HG02981 (cell line): Measurements from ENCODE around the gene STAB2.
"Not testable (repeated sequence)": the region's sequence is repeated elsewhere in the genome, so short reads cannot be mapped to it uniquely, and the experiment has no call there.

ENCODE experiments used
- ATAC-seq: cut with Tn5 transposase; IDR thresholded peaks from one replicate; pipeline ENCODE4 v1.9.1; 2021; ENCODE audit warnings: mild to moderate bottlenecking, moderate library complexity; ENCODE audit not compliant: unreplicated experiment

STAB2 gene

GRCh38 chr12:103801709-103802585 lies 214.9 kb downstream of the STAB2 start:
- ATAC-seq = no peak

DNA sequence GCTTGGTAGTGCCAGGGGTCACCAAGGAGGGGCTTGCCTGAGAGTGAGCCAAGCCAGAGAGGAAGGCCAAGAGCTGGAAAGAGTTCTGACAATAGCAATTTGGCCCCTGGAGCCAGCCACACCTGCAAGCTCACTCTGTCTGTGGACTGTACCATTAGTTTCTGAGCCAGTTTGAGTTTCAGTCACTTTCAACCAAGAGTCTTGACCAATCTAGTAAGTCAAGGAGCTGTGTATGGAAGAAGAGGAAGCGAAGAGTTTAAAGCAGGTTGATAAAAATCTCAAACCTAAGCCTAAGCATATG lies 215.5 kb downstream of the STAB2 start:
- ATAC-seq = no peak

GRCh38 chr12:103803847-103804246 lies 216.8 kb downstream of the STAB2 start:
- ATAC-seq = no peak

DNA sequence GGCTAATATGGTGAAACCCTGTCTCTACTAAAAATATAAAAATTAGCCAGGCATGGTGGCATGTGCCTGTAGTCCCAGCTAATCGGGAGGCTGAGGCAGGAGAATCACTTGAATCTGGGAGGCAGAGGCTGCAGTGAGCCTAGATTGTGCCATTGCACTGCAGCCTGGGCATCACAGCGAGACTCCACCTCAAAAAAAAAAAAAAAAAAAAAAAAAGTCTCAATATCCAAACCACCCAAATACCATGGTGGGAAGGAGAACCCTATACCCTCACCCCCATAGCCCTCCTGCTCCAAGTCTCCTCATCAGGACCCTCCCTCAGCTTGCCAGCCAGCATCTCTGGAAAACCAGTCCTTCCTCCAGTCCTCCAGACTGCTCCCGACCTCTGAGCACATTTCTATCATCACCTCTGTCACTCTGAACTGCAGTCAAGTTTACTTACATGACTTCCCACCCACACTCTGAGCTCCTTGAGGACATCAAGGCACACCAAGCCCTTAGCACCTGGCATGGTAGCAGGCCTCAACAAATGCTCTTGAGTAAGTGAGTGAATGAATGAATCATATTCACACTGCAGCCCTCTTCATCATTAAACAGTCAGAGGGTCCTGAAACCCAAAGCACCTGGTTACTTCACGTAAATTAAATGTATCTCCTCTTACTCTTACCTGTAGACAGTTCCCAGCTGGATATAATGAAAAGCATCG lies 218.7 kb downstream of the STAB2 start:
- no peak for ATAC-seq

GRCh38 chr12:103806803-103807202 lies 219.7 kb downstream of the STAB2 start:
- no peak for ATAC-seq

GRCh38 chr12:103807561-103808238 lies 220.6 kb downstream of the STAB2 start:
- ATAC-seq = no peak

- no peak for ATAC-seq
These were observed 221.3 kb downstream of the STAB2 start for GRCh38 chr12:103808239-103808880.

GRCh38 chr12:103809154-103809553 lies 222.1 kb downstream of the STAB2 start:
- no peak for ATAC-seq

- ATAC-seq = not testable (repeated sequence)
These were observed 222.6 kb downstream of the STAB2 start for GRCh38 chr12:103809639-103810038.

- no peak for ATAC-seq
These were observed 223.0 kb downstream of the STAB2 start for GRCh38 chr12:103810111-103810510.

DNA sequence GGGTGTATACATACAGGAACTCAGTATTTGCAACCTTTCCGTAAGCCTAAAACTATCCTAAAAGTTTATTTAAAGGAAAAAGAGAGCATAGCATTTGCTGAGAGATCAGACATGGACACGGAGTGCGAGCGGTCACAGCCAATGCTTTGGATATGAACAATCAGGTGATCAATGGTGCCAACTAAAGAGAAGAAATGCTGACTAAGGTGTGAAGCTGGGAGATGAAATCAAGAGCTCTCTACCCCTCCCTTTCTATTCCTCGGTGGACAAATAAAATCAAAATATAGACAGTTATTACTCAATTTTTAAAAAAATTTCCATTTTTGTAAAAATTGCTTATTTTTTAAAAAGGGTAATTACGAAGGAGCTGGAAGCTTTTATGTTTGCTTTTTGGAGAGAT lies 224.7 kb downstream of the STAB2 start:
- no peak for ATAC-seq

DNA sequence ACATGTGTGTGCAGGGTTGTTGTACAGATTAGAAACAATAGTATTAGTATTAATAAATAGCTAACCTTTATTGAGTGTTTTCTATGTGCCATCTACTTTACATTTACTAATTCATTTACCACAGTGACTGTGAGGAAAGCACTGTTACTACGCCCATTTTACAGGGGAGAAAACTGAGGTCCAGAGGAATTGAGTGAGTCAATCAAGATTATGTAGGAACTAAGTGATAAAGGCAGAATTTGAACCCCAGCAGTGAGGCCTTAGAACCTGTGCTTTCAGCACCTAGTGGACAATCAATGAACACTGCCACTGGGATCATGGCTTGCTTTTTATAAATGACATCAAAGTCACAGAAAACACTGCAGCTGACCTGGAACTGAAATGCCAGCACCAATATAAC lies 225.7 kb downstream of the STAB2 start:
- no peak for ATAC-seq

DNA sequence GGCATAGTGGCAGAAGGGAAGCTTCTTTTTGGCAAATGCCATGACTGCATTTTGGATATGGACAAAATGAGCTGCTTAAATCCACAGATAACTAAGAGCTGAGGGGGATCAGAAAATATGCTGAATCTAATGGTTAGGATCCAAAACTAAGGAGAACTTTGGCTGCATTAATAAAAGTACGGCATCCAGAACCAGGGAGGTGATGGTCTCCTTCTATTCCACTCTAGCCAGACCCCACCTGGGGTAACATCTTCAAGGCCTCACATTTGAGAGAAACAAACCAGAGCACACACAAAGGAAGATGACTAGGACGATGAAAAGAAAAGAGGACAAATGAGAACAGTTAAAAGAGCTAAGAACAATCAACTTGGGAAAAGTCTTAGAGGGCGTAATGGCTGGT lies 226.4 kb downstream of the STAB2 start:
- no peak for ATAC-seq

- no peak for ATAC-seq
These were observed 226.9 kb downstream of the STAB2 start for GRCh38 chr12:103813949-103814348.

DNA sequence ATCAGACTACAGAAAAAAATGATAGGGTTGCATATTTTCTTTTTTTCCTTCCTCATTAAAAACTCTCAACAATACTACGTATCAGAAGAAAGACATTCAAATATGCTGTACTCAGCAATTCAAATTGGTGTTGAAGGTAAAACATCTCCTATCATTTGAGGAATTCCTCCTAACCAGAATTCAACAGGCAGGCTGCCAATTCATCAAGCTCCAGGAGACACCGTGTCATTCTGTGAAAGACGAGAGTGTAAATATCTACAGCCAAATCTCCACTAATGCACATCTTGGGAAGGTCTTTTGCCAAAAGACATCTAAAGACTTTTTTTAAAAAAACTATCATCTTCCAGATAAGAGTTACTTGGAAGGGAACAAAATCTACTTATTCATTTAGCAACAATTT lies 227.4 kb downstream of the STAB2 start:
- no peak for ATAC-seq
